Endothelial cell (in vitro differentiated cells): ENCODE data around the gene ZNF628. TPM values are rescaled to one million over a fixed set of nuclear protein-coding genes. Genes with fewer than 3 reads are reported as not detected.

Experiments used
- DNase-seq: peaks from one replicate; pipeline ENCODE4 v3.0.0; 2021; ENCODE audit warnings: low spot score
- H3K27ac Mint-ChIP-seq: one replicate; pipeline ENCODE4 v1.8.0; 2021; ENCODE audit warnings: mixed read lengths, inconsistent platforms; ENCODE audit not compliant: unreplicated experiment
- H3K27me3 Mint-ChIP-seq: one replicate; pipeline ENCODE4 v1.8.0; 2021; ENCODE audit warnings: mild to moderate bottlenecking, moderate library complexity, mixed read lengths, inconsistent platforms; ENCODE audit not compliant: unreplicated experiment
- H3K36me3 Mint-ChIP-seq: one replicate; pipeline ENCODE4 v1.8.0; 2021; ENCODE audit warnings: mild to moderate bottlenecking, low read depth, mixed read lengths, inconsistent platforms; ENCODE audit not compliant: unreplicated experiment
- H3K4me1 Mint-ChIP-seq: one replicate; pipeline ENCODE4 v1.8.0; 2021; ENCODE audit warnings: mild to moderate bottlenecking, mixed read lengths, inconsistent platforms; ENCODE audit not compliant: unreplicated experiment
- H3K4me3 Mint-ChIP-seq: one replicate; pipeline ENCODE4 v1.8.0; 2021; ENCODE audit warnings: mild to moderate bottlenecking, mixed read lengths, inconsistent platforms; ENCODE audit not compliant: unreplicated experiment
- H3K9me3 Mint-ChIP-seq: one replicate; pipeline ENCODE4 v1.8.0; 2021; ENCODE audit warnings: mixed read lengths, inconsistent platforms; ENCODE audit not compliant: unreplicated experiment
- total RNA-seq: library from RNA; stranded (reverse); fragmentation: NEBNext Ultra II Directional; extraction: Animal tissue kit (Norgen Biotek cat#: 25700); gene quantifications from one replicate; pipeline ENCODE4 v1.2.1, GENCODE V29; 2021; ENCODE audit not compliant: unreplicated experiment
- TF ChIP-seq, protein P1 (sequence below): fragments of 200-600 bp; sonication (generic); IDR thresholded peaks from one replicate; pipeline ENCODE4 v1.5.0; 2021; ENCODE audit warnings: antibody characterized with exemption; ENCODE audit not compliant: unreplicated experiment

ZNF628 gene
- total RNA-seq, 1 donor from 2014 or later = 8.7 TPM

DNA sequence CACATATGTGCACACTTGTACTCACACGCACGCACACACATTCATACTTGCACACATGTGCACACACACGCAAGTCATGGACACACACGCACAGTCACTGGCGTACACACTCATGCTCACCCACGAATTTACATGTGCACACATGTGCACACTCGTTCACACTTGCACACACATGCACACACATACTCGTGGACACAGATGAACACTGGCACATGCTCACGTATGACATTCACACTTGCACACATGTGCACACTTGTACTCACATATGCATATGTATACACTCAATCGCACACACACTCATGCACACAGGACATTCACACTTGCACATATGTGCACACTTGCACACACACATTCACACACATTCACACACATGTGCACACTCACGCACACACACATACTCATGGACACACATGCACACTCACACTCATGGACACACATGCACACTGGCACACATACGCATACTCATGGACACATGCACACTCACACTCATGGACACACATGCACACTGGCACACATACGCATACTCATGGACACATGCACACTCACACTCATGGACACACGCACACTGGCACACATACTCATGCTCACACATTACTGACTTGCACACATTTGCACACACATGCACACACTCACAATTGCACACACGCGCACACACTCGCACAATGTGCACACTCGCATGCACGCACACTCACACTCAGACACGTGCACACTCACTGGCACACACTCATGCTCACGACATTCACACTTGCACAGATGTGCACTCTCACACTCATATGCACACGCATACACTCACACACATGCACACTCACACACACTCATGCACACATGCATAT lies 51.0 kb downstream of the ZNF628 start:
- Mint-ChIP-seq H3K36me3 (no peaks in the 10 kb centered on the region), H3K9me3 (no peaks in the 10 kb centered on the region), H3K27ac (no peak overlapping the region), H3K27me3 (no peaks in the 10 kb centered on the region), H3K4me1 (no peaks in the 10 kb centered on the region), H3K4me3 (no peak overlapping the region)
- TF ChIP-seq, protein P1, sequence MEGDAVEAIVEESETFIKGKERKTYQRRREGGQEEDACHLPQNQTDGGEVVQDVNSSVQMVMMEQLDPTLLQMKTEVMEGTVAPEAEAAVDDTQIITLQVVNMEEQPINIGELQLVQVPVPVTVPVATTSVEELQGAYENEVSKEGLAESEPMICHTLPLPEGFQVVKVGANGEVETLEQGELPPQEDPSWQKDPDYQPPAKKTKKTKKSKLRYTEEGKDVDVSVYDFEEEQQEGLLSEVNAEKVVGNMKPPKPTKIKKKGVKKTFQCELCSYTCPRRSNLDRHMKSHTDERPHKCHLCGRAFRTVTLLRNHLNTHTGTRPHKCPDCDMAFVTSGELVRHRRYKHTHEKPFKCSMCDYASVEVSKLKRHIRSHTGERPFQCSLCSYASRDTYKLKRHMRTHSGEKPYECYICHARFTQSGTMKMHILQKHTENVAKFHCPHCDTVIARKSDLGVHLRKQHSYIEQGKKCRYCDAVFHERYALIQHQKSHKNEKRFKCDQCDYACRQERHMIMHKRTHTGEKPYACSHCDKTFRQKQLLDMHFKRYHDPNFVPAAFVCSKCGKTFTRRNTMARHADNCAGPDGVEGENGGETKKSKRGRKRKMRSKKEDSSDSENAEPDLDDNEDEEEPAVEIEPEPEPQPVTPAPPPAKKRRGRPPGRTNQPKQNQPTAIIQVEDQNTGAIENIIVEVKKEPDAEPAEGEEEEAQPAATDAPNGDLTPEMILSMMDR = no peak
- DNase-seq = no peak

DNA sequence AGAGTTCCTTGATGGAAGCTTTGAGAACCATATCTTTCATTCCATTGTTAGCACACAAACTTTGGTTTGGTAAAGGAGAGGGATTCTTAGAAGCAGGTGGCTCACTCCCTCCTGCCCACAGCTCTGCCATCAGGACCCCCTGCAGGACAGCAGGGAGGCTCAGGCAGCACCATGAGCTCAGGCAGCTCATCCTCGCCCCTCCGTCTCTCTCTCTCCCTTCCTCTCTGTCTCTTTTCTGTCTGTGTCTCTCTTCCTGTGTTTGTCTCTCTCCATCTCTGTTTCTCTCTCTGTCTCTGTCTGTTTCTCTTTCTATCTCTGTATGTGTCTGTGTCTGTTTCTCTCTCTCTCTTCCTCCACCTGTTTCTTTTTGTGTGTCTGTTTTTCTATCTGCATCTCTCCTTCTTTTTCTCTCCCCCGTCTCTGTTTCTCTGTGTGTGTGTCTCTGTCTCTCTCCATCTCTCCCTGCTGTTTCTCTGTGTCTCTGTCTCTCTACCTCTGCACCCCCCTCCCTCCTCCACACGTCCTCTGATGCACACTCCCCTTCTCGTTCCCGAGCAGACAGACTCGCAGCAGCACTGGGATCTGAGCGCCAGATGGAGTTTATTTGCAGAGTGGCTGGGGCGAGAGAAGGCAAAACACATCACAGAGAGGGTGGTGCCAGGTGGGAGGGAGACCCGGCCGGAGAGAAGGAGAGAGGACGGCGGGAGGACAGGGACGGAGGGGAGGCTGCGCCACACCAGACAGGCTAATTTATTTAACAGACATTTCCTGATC lies 51.8 kb downstream of the ZNF628 start:
- H3K4me1 Mint-ChIP-seq = no peaks in the 10 kb centered on the region
- no peak for DNase-seq
- no peaks in the 10 kb centered on the region for H3K36me3 Mint-ChIP-seq
- no peaks in the 10 kb centered on the region for H3K9me3 Mint-ChIP-seq
- no peaks in the 10 kb centered on the region for H3K27me3 Mint-ChIP-seq
- TF ChIP-seq, protein P1 = no peak
- H3K4me3 Mint-ChIP-seq = no peak overlapping the region
- no peak overlapping the region for H3K27ac Mint-ChIP-seq

DNA sequence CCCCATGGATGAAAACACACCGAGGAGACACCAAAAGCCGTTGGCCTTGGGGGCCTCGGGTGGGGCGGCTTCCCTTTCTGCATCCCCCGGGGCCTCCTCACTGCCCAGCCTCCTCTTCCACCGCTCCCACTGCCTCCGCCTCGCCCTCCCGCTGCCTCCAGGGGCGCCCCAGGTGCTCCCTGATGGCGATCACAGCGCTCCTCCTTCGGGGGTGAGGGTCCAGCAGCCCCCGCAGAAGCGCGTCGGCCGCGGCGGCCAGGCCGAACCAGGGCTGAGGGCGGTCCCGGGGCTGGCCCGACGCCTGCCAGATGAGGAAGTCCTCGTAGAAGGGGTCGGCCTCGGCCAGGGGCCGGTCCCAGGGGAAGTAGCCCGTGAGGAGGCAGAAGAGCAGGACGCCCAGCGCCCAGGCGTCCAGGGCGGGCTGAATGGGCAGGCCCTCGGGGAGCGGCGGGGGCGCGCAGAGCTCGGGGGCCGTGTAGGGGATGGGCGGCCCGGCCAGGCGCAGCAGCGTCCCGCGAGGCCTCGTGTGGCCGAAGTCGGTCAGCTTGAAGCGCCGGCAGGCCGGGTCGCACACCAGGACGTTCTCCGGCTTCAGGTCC lies 53.3 kb downstream of the ZNF628 start:
- TF ChIP-seq, protein P1 = no peak
- Mint-ChIP-seq H3K36me3 (no peaks in the 10 kb centered on the region), H3K27ac (no peak overlapping the region), H3K27me3 (no peaks in the 10 kb centered on the region), H3K9me3 (no peaks in the 10 kb centered on the region), H3K4me3 (no peak overlapping the region), H3K4me1 (no peaks in the 10 kb centered on the region)
- no peak for DNase-seq

DNA sequence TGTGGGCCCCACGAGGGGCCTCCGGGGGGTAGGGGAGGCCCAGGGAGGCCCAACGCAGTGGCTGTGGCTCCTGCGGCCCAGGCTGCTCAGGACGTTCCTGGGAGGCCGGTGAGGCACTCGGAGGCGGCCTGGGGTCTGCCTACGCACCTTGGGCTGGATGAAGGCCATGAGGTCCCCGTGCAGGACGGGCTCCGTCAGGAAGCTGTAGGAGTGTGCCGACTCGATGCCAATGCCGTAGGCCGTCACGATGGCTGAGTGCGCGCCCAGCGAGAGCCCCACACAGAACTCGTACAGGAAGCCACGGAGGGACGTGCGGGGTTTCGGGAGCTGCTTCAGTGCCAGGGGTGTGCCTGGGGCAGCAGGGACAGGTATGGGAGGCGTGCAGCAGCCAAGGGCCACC lies 54.6 kb downstream of the ZNF628 start:
- no peaks in the 10 kb centered on the region for H3K4me1 Mint-ChIP-seq
- H3K4me3 Mint-ChIP-seq = no peak overlapping the region
- TF ChIP-seq, protein P1 = no peak
- DNase-seq = no peak
- peaks cover 2% of the 10 kb centered on the region for H3K27me3 Mint-ChIP-seq
- no peaks in the 10 kb centered on the region for H3K36me3 Mint-ChIP-seq
- H3K9me3 Mint-ChIP-seq = no peaks in the 10 kb centered on the region
- no peak overlapping the region for H3K27ac Mint-ChIP-seq

Other genes with a start within 250 kb of the ZNF628 start
- gene TMEM86B, start 247.9 kb upstream of the ZNF628 start, total RNA-seq = 4.1 TPM
- 65.6 TPM for gene PPP6R1, start 217.6 kb upstream of the ZNF628 start, total RNA-seq
- gene HSPBP1, start 196.5 kb upstream of the ZNF628 start, total RNA-seq = 24.6 TPM
- 14.1 TPM for gene BRSK1, start 192.6 kb upstream of the ZNF628 start, total RNA-seq
- gene TMEM150B, start 151.3 kb upstream of the ZNF628 start, total RNA-seq = not detected
- 18.4 TPM for gene KMT5C, start 136.7 kb upstream of the ZNF628 start, total RNA-seq
- gene COX6B2, start 121.9 kb upstream of the ZNF628 start, total RNA-seq = not detected
- gene GARIN5B, start 113.4 kb upstream of the ZNF628 start, total RNA-seq = not detected
- gene IL11, start 106.2 kb upstream of the ZNF628 start, total RNA-seq = 0.21 TPM
- not detected for gene TMEM190, start 99.8 kb upstream of the ZNF628 start, total RNA-seq
- gene TMEM238, start 92.3 kb upstream of the ZNF628 start, total RNA-seq = 0.64 TPM
- 3,792 TPM for gene RPL28, start 90.7 kb upstream of the ZNF628 start, total RNA-seq
- 56.2 TPM for gene UBE2S, start 68.8 kb upstream of the ZNF628 start, total RNA-seq
- gene SHISA7, start 33.3 kb upstream of the ZNF628 start, total RNA-seq = not detected
- 20.2 TPM for gene ISOC2, start 15.0 kb upstream of the ZNF628 start, total RNA-seq
- not detected for gene C19orf85, start 11.9 kb upstream of the ZNF628 start, total RNA-seq
- 37.7 TPM for gene NAT14, start 8.6 kb downstream of the ZNF628 start, total RNA-seq
- gene SSC5D, start 11.8 kb downstream of the ZNF628 start, total RNA-seq = 0.95 TPM
- 0.69 TPM for gene SBK2, start 60.5 kb downstream of the ZNF628 start, total RNA-seq
- 3.6 TPM for gene SBK3, start 68.9 kb downstream of the ZNF628 start, total RNA-seq
- gene ZNF579, start 104.2 kb downstream of the ZNF628 start, total RNA-seq = 36.4 TPM
- 21.5 TPM for gene FIZ1, start 122.9 kb downstream of the ZNF628 start, total RNA-seq
- gene ZNF524, start 123.7 kb downstream of the ZNF628 start, total RNA-seq = 9.3 TPM
- gene ZNF865, start 129.0 kb downstream of the ZNF628 start, total RNA-seq = 14.5 TPM
- 6.8 TPM for gene ZNF784, start 147.9 kb downstream of the ZNF628 start, total RNA-seq
- 34.0 TPM for gene ZNF580, start 164.4 kb downstream of the ZNF628 start, total RNA-seq
- gene ZNF581, start 167.0 kb downstream of the ZNF628 start, total RNA-seq = 47.2 TPM
- 20.1 TPM for gene CCDC106, start 171.6 kb downstream of the ZNF628 start, total RNA-seq
- 219 TPM for gene U2AF2, start 178.4 kb downstream of the ZNF628 start, total RNA-seq
- gene EPN1, start 198.6 kb downstream of the ZNF628 start, total RNA-seq = 250 TPM